ENCODE results near the gene DOCK8. TPM values are rescaled to one million over a fixed set of nuclear protein-coding genes. Genes with fewer than 3 reads are reported as not detected.

Gene DOCK8
- total RNA-seq, 1 donor from 2014 or later, result 65.8 TPM

DNA sequence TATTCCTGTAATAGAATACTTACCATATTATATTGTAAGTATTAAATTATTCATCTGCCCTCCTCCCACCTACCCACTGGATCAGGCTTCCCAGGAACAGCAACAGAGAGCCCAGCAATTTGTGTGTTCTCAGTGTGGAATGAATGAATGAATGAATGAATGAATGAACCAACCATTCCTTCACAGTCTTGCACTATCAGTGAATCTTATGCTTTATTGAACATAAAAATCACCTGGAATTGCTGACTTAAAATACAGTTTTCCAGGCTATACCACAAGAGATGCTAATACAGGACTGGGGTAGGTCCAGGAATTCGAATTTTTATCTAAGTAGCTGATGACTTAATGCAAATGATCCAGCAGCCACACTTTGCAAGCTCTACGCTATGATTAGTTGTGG lies 51.6 kb downstream of the DOCK8 start:
- DNase-seq (ENCODE audit: low spot score), result no peak

DNA sequence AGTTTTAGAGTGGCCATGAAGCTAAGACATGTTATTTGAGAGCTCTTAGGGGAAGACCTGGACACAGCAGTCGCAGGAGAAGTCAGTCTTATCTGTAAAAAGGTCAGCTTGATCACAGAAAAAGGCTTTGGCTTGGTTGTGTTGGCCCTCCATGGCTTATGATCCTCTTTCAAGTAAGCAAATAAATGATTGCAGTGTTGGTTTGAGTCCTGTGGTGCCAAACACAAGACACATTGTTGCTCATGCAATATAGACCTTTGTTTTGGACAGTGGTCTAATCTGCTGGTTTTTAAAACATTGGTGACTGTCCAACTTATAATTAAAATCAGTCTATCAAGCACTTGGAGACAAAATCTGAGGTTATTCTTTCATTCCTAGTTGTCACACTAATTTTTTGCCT lies 54.0 kb downstream of the DOCK8 start:
- no peak for DNase-seq (ENCODE audit: low spot score)

DNA sequence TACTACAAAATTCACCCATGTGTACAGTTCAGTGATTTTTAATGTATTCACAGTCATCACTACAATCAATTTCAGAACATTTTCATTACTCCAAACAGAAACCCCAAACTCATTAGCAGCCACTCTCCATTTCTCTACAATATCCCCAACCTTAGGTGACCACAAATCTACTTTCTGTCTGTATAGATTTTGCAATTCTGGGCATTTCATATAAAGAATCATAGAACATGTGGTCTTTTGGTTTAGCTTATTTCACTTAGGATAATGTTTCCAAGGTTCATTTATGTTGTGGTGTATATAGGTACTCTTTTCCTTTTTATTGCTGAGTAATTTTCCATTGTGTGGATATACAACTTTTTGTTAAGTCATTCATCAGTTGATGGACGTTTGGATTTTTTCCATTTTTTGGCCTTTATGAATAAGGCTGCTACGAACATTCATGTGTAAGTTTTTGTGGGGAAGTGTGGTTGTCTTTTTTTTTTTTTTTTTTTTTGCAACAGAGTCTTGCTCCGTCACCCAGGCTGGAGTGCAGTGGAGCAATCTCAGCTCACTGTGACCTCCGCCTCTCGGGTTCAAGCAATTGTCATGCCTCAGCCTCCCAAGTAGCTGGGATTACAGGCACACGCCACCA lies 54.5 kb downstream of the DOCK8 start:
- no peak for DNase-seq (ENCODE audit: low spot score)

DNA sequence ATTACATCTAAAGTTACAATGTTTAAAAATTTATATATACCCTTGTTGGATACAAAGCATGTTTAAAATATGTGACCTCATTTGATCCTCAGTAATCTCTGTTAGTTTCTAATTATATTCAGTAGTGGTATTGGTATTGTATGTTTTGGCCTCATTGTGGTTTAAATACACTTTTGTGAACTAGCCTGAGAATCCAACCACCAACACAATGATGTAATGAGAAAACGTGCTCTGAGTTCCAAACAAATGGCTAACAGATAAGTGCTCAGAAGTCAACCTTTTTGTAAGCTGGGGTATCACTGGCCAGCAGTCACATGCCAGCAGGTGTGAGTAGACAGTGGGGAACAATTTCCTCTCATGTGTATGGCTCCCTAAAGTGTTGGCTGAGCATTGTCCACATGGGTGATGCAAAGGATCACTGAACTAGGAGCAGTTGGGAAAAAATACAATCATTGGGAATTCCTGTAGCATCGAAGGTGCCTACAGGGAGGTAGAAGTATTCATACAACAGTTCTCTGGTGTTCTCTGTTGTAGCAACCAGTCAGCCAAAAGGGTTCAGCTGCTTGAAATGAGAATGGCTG lies 56.1 kb downstream of the DOCK8 start:
- DNase-seq (ENCODE audit: low spot score), result no peak

DNA sequence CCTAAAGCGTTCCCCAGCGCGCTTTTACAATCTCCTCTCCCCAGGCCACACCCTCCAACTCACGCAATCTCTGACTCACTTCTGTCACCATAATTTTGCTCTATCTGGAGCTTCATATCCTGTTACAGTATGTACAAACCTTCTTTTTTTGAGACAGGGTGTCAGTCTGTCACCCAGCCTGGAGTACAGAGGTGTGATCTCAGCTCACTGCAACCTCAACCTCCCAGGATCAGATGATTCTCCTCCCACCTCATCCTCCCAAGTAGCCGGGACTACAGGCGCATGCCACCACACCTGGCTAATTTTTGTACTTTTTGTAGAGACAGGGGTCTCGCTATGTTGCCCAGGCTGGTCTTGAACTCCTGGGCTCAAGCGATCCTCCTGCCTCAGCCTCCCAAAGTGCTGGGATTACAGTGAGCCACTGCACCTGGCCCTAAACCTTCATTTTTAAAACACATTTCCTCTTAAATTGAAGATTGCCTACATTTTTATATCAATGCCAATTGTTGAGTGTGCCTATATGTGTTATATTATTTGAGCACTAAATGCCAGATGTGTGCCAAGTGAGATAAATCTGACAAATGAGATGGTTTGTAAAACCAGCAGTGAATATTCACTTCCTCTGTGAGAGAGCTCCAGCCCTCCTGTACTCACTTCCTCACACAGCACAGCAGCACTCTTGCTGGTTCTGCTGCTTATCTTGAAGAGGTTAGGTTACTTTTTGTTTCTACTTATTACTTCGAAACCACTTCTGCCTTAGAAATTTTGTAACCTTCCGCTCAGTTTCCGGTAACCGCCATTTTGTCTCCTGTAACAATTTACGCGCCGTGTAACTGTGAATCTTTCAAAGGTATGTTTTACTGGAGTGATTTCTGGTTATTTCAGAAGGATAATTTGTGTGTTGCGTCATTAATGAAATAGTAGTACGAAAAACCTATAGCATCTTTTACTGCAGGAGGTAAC lies 57.9 kb downstream of the DOCK8 start:
- DNase-seq (ENCODE audit: low spot score), result no peak

DNA sequence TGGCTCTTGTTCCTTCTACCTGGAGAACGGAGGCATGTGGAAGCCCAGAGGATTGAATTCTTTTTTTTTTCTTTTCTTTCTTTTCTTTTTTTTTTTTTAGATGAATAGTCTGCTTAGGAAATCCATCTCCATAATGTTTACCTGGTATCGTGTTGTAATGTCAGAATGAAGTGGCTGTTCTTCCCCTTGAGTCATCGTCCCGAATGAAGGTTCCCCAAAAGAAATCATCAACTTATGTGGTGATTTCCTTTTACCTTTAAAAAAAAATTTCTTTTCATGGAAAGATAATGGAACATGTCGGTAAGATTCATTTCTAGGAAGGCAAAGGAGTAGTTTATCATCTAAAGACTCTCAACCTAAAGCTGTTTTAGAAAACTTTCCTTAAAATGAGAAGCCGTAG lies 59.7 kb downstream of the DOCK8 start:
- DNase-seq (ENCODE audit: low spot score), result no peak

DNA sequence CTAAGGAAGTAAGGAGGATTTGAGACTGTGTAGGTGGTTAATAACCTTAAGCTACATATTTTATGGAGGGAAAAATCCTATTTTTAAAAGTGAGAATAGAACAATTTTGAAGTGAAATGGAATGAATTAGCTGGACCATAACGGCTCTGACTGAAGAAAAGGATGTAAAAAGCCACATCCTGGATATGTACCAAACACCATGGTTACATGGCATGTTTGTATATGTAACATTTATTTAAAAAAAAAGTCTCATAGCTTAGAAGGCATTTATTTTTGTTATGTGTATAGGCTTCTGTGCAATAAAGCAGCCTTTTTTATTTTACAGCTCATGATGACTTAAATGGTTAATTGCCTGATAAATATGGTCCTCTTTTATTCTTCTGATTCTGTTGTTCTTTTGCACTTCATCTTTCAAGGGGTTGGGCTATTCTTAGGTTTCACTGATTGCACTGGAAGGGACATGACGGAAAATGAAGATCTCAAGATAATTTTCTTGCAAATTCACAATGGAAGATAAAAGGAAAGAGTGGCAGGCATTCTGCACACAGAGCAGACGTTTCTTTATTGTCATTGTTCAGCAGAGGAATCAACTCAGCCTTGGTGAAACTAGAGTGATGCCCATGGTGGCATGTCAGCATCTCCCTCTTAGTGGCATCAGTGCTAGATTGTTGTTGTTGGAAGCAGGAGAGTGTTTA lies 63.1 kb downstream of the DOCK8 start:
- DNase-seq (ENCODE audit: low spot score), result no peak

DNA sequence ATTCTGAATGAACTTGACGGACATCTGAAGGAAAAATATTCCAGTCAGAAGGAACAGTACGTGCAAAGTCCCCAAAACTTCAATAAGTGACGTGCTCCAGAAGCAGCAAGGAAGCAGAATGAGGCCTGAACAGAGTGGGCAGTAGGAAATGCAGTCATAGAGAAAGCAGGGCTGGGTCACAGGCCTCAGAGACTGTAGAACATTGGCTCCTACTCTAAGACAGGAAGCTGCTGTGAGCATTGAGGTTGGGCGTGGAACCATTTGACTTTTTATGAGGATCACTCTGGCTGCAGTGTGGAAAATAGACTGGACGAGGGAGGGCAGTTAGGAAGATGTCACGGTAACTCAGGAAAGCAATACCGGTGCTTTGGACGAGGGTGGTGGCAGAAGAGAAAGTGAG lies 64.0 kb downstream of the DOCK8 start:
- no peak for DNase-seq (ENCODE audit: low spot score)

DNA sequence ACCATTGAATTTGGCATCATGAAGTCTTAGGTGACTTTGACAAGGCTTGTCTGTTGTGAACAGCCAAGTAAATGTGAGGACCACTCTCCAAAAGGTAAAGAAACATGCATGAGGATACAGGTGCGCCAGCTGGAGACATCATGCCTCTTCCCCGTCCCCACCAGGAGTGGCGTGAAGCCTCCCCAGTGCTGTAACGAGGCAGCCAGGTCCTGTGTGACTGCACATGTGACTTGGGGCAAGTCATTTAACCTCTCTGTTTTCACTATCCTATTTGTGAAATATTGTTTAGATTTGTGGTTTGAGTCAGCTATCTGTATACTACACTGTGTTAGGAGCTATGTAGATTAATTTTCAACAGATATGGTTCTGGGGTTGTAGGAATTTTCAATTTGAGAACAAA lies 65.0 kb downstream of the DOCK8 start:
- DNase-seq (ENCODE audit: low spot score), result no peak

DNA sequence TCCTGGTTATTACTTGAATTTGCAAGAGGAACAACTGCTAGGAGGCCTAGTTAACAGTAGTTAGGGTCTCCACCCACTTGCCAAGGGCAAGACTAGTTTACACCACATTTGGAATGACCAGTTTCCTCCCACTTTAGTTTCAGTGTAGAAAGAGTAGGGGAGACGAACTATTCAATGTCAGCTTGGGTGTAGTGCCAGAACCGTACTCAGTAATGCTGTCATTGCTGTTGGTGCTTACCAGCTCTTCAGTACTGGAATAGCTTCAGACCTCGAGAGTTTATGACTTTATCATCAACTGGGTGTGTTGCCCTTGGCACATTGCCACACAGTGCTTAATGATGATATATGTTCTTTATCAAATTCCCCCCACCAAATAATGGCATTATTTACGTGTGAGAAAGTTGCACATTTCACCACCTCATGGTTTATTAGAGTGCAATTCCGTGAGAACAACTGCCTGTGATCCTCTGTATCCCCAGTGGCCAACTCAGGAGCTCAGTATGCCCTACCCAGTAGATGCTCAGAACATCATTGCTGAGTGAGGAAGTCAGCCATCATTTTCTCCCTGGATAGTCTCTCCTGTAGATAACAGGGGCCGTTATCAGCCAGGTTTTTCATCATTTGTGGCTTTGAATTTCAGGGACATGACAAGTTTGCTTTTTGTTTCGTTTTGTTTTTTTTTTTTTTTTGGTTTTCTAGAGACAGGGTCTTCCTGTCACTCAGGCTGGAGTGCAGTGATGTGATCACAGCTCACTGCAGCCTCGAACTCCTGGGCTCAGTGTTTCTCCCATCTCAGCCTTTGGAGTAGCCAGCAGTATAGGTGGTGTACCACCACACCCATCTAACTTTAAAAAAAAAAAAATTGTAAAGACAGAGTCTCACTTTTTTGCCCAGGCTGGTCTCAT lies 67.3 kb downstream of the DOCK8 start:
- DNase-seq (ENCODE audit: low spot score), result no peak

DNA sequence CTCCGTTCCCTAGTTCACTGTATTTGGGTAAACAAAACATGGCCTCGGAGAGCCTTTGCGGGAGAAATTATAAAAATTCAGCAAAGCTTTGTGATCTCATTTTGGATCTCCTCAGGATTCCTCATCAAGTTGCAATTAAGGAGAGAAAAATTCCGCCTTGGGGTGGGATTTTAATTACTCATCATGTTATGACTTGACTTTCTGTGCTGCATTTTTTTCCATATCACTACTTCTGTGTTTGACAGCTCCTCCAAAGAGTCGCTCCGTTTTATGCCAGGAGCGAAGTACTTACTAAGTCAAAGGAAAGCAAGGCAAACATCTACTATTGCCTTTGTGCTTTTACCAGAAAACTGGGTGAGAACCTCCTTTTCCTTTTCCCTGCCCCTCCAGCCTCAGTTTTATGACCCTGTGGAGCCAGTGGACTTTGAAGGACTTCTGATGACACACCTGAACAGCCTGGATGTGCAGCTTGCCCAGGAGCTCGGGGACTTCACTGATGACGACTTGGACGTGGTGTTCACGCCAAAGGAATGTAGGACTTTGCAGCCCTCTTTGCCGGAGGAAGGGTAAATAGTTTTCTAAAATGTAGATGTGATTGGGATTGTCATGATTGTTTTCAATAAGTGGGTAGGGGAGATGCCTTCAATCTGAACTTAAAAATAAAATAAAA lies 71.5 kb downstream of the DOCK8 start:
- no peak for DNase-seq (ENCODE audit: low spot score)

DNA sequence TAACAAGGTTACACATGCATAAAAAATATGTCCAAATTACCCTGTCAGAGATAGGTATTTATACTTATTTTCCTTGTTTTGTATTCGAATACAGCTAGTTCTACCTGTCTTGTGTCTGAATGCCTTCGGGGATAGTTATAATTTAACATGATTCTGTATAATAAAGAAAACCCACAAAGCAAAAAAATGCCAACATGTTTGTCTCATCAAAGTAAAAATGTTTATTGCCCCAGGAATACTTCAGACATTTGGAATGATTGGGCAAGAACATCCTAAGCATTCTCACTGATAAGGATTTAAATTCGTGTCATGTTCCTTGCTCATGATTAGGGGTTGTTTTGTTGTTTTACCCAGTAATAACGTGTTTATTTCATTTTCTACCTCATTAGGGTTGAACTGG lies 74.5 kb downstream of the DOCK8 start:
- DNase-seq (ENCODE audit: low spot score), result no peak

DNA sequence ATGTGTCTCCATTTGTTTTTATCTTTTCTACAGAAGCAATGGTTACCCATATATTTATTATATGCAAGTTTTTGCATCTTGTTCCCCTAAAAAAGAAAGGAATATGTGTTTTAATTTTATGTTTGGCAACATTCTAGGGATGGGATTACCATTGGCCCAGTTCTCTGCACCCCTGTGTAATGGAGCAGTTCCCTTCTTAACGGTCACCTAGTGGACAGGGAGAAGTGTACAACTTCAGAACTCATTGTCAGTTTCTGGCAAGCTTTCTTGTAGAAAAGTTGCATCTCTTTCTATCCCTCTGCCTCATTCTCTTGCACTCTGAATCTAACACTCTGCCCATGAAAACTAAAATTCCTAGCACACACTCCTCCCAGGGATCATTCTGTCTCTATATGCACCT lies 78.2 kb downstream of the DOCK8 start:
- no peak for DNase-seq (ENCODE audit: low spot score)

DNA sequence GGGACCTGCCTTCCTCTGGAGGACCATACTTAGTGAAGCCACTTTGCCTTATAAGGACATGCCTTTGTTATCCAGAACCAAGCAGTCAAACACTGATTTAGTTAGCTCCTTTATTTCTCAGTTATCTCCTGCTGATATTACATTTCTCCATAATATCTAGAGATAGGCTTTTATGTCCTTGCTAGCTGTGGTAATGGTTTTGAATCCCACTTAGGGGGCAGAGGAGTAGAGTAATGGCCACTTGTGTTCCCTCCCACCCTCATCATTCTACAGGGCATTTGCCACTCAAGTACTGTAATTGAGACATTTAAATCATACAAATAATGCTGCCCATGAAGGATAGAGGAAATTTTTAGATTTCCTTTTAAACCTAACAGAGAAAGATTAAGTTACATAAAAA lies 80.9 kb downstream of the DOCK8 start:
- DNase-seq (ENCODE audit: low spot score), result no peak

DNA sequence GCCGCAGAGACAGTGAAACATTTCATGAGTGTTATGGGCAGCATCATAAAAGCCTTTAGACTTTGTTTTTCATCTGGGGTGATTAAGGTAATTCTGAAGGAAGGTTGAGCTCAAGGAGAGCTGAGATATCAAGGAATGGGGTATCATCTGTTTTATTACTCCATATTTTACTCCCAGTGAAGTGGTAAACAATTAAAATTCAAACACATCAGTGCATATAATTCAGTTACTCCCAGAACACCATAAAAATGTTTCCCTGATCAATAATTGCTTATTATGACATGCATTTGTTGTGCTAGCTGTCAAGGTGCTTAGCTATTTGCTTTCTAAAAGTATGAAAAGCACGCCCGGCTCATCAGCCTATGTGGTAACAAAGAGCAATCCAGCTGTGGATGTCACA lies 81.7 kb downstream of the DOCK8 start:
- no peak for DNase-seq (ENCODE audit: low spot score)

DNA sequence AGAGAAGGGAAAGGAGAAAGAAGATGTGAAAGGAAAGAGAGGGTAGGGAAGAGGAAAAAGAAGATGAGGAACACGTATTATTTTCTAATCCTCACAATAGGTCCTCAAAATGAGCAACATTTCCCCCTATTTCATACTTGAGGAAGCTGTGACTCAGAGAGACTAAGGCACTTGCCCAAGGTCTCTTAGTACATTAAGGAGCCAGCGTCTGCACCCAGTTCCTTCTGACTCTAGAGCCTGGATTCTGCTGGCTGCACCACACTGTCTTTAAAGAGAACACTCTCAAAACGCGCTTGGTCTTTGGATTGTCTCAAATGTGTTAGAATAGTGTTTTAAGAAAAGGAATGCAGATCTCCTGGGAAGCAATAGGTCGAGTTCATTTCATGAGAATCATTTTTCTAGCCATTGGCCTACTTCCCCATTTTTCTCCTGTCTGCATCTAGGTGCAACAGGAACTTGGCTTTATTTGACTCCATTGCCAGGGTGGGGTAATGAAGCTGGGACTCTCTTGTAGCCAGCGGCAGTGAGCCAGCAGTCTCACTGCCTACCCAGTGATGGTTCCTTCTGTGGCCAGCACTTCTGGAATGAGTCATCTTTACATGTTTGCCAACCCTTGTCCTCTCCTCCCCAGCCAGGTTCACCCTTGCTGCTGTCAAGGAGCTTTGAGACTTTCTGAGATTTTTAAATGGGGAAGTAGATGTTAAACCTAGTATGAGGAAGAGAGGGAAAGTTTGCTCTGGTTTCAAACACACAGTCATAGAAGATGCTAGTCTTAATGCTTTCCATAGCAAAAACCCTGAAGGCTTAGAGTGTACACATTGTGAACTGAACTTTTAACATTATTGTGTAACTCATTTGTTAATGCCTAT lies 82.7 kb downstream of the DOCK8 start:
- peak; percentile 61 for DNase-seq (ENCODE audit: low spot score)

DNA sequence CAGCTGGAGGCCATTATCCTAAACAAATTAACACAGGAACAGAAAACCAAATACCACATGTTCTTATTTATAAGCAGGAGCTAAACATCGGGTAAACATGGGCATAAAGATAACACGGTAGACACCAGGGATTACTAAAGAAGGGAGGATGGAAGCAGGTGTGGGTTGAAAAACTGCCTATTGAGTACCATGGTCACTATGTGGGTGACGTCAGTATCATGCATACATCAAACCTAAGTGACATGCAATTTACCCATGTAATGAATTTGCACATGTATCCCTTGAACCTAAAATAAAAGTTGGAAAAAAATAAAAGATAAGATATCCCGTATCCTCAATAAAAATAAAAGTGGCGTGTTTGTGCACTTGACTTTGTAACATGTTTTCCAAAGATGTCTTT lies 88.8 kb downstream of the DOCK8 start:
- DNase-seq (ENCODE audit: low spot score), result no peak

DNA sequence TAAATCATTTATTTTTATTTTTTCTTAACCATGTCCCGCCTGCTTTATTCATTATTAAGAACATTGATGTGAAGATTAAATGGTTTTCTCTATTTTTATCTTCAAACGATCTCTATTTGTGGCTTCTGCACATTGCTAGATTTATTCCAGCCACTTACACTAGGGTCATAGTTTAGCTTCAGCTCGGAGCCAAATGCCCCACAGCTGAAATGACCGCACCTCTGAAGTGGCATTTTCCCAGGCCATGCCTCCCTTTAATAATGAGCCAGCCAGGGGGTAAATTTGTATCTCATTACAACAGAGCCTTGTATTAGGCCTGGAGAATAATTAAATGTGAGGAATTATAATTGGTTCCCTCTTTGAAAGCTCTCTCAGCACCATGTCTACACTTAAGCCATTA lies 89.4 kb downstream of the DOCK8 start:
- DNase-seq (ENCODE audit: low spot score), result no peak

DNA sequence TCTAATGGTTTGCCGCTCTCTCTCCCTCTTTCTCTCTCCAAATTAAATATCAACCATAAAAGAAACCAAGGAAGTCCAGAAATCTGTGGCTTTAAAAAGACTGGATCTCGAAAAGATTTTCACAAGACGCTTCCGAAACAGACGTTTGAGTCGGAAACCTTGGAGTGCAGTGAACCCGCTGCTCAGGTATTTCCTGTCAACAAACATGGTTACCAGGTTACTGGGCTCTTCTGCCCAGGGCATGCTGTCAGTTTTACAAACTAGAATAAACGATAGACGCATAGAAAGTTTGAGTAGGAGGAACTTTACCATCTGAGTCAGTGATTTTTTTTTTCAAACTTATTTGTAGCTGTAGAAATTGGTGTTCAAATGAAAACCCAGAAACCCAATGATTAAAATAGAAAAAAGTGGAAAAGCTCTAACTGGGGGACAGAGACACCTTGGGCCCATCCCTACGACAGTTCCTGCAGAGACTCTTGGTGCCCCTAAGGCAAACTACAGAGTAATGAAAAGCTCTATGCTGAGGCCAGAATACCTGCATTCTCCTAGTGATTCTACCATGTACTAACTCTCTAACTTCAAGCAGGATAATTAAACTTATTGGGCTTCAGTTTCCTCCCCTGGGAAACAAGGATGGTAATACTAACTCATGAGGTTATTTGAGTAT lies 90.0 kb downstream of the DOCK8 start:
- DNase-seq (ENCODE audit: low spot score), result no peak
